Left lung (tissue), 10 donors: ENCODE data around the gene CGN. TPM values are rescaled to one million over a fixed set of nuclear protein-coding genes. Genes with fewer than 3 reads are reported as not detected.

ENCODE experiments used
- ATAC-seq: fragments of 200-7000 bp; cut with Tn5 transposase; one replicate; pipeline ENCODE4 v1.9.1; 2020; ENCODE audit warnings: moderate library complexity
- DNase-seq, 4 donors: peaks; one replicate each; pipeline ENCODE4 v3.0.0-alpha.2; 2013 to 2020
- H3K27ac ChIP-seq, 2 donors: fragments of 200-600 bp; sonication (generic) in 1 of 2; one replicate each; pipeline versions ENCODE4 v1.5.0 to v1.8.0; 2020 to 2021
- H3K27me3 ChIP-seq, 2 donors: fragments of 200-600 bp; sonication (generic) in 1 of 2; one replicate each; pipeline versions ENCODE4 v1.5.0 to v1.8.0; 2020 to 2021
- H3K36me3 ChIP-seq, 2 donors: fragments of 200-600 bp; sonication (generic) in 1 of 2; one replicate each; pipeline versions ENCODE4 v1.5.0 to v1.8.0; 2020 to 2021
- H3K4me1 ChIP-seq, 2 donors: fragments of 200-600 bp; one replicate each; pipeline ENCODE4 v1.8.0; 2021
- H3K4me3 ChIP-seq, 2 donors: fragments of 200-600 bp; sonication (generic) in 1 of 2; one replicate each; pipeline versions ENCODE4 v1.5.0 to v1.8.0; 2020 to 2021; ENCODE audit warnings: mild to moderate bottlenecking in 1 of 2
- H3K9me3 ChIP-seq, 2 donors: fragments of 200-600 bp; sonication (generic) in 1 of 2; one replicate each; pipeline versions ENCODE4 v1.5.0 to v1.8.0; 2020 to 2021
- CTCF ChIP-seq, 2 donors: fragments of 200-600 bp; sonication (generic) in 1 of 2; IDR thresholded peaks; one replicate each; pipeline versions ENCODE4 v1.5.0 to v1.8.0; 2021; ENCODE audit warnings: antibody characterized with exemption in 2 of 2
- intact Hi-C, 2 donors: fragments of 100-400 bp; cut with DNase I; formaldehyde crosslinking; loops; one replicate each; pipeline versions ENCODE4 v1.11.2 to v1.14.2; 2022
- polyA plus RNA-seq, 6 donors: library from polyadenylated mRNA; unstranded; fragments of 120-200 nt; gene quantifications; one replicate each; pipeline ENCODE4 v1.2.1, GENCODE V29; 2013; ENCODE audit not compliant: insufficient read length in 6 of 6
- total RNA-seq, 2 donors: library from RNA; stranded (reverse); fragmentation: NEBNext Ultra II Directional; extraction: Animal tissue kit (Norgen Biotek cat#: 25700); gene quantifications; one replicate each; pipeline ENCODE4 v1.2.1, GENCODE V29; 2021
- donor health status: DM: no; HTN: yes; CAD: no.
- donor health status: DM: no; HTN: no; CAD: no.

CGN gene
- total and polyA plus RNA-seq, 8 donors, result 32.8 to 83.0 (median 47.9) TPM

- Histone ChIP-seq H3K27ac (no peak overlapping the region), H3K4me3 (no peak overlapping the region), H3K4me1 (no peaks in the 10 kb centered on the region), H3K9me3 (no peaks in the 10 kb centered on the region), H3K36me3 (peaks cover 0 to 20% of the 10 kb centered on the region in 2 donors), H3K27me3 (no peaks in the 10 kb centered on the region)
- intact Hi-C loops, result no loop called here
- TF ChIP-seq CTCF (IDR thresholded peaks at IDR 0.05), result no peak
- ATAC-seq, result no peak
- DNase-seq, result no peak
Measured at GRCh38 chr1:151579436-151580225, 68.4 kb downstream of the CGN start.

GRCh38 chr1:151581451-151581850, 70.3 kb downstream of the CGN start:
- no peaks in the 10 kb centered on the region for H3K9me3 ChIP-seq
- no peak for TF ChIP-seq CTCF (IDR thresholded peaks at IDR 0.05)
- no peak for DNase-seq
- H3K4me1 ChIP-seq, result no peaks in the 10 kb centered on the region
- intact Hi-C loops, result no loop called here
- no peak overlapping the region for H3K27ac ChIP-seq
- no peaks in the 10 kb centered on the region for H3K27me3 ChIP-seq
- no peak for ATAC-seq
- peaks cover 0 to 18% of the 10 kb centered on the region in 2 donors for H3K36me3 ChIP-seq
- no peak overlapping the region for H3K4me3 ChIP-seq

- TF ChIP-seq CTCF (IDR thresholded peaks at IDR 0.05), result no peak
- no peak overlapping the region for H3K27ac ChIP-seq
- H3K4me1 ChIP-seq, result no peaks in the 10 kb centered on the region
- DNase-seq, result no peak
- H3K4me3 ChIP-seq, result no peak overlapping the region
- peaks cover 0 to 18% of the 10 kb centered on the region in 2 donors for H3K36me3 ChIP-seq
- intact Hi-C loops, result no loop called here
- no peaks in the 10 kb centered on the region for H3K9me3 ChIP-seq
- no peak for ATAC-seq
- H3K27me3 ChIP-seq, result no peaks in the 10 kb centered on the region
Measured at GRCh38 chr1:151581921-151582320, 70.7 kb downstream of the CGN start.

- intact Hi-C loops, result no loop called here
- H3K36me3 ChIP-seq, result peaks cover 0 to 18% of the 10 kb centered on the region in 2 donors
- no peaks in the 10 kb centered on the region for H3K9me3 ChIP-seq
- DNase-seq (no peak), ATAC-seq (no peak)
- H3K4me3 ChIP-seq, result no peak overlapping the region
- H3K27ac ChIP-seq, result no peak overlapping the region
- no peak for TF ChIP-seq CTCF (IDR thresholded peaks at IDR 0.05)
- H3K4me1 ChIP-seq, result no peaks in the 10 kb centered on the region
- no peaks in the 10 kb centered on the region for H3K27me3 ChIP-seq
Measured at GRCh38 chr1:151583796-151584195, 72.6 kb downstream of the CGN start.

GRCh38 chr1:151584278-151584677, 73.1 kb downstream of the CGN start:
- no peak overlapping the region for H3K27ac ChIP-seq
- ATAC-seq, result no peak
- H3K4me3 ChIP-seq, result no peak overlapping the region
- H3K9me3 ChIP-seq, result no peaks in the 10 kb centered on the region
- DNase-seq, result no peak
- intact Hi-C loops, result no loop called here
- H3K36me3 ChIP-seq, result peaks cover 0 to 13% of the 10 kb centered on the region in 2 donors
- no peaks in the 10 kb centered on the region for H3K27me3 ChIP-seq
- TF ChIP-seq CTCF (IDR thresholded peaks at IDR 0.05), result no peak
- no peaks in the 10 kb centered on the region for H3K4me1 ChIP-seq
